Activated CD4-positive, alpha-beta memory T cell treated with anti-CD3 and anti-CD28 coated beads, Interleukin-2, amount 10 ng/mL, durations not matched to agents 7 days and 5 days (primary cell): ENCODE data around the gene POC1A. TPM values are rescaled to one million over a fixed set of nuclear protein-coding genes. Genes with fewer than 3 reads are reported as not detected.
A peak's percentile ranks its signal among the peaks of the same experiment; 100 is the strongest.

ENCODE experiments used
- CTCF ChIA-PET: fragments of 350-600 bp; sonication (Branson Sonifier 250); formaldehyde crosslinking; loops from one replicate; lab custom pipeline; 2021; ENCODE audit warnings: antibody characterized with exemption, inconsistent platforms; lab: Charles Lee
- POLR2A ChIA-PET: fragments of 350-600 bp; sonication (Branson Sonifier 250); formaldehyde crosslinking; loops from one replicate; lab custom pipeline; 2021; ENCODE audit warnings: antibody characterized with exemption; lab: Charles Lee
- DNase-seq: peaks from one replicate; pipeline ENCODE4 v3.0.0-alpha.2; 2020
- H3K27ac Mint-ChIP-seq: one replicate; pipeline ENCODE4 v1.8.0; 2021; ENCODE audit warnings: mild to moderate bottlenecking, mixed read lengths
- H3K27me3 Mint-ChIP-seq: one replicate; pipeline ENCODE4 v1.8.0; 2021; ENCODE audit warnings: mixed read lengths
- H3K36me3 Mint-ChIP-seq: one replicate; pipeline ENCODE4 v1.8.0; 2021; ENCODE audit warnings: low read depth, mixed read lengths
- H3K4me1 Mint-ChIP-seq: one replicate; pipeline ENCODE4 v1.8.0; 2021; ENCODE audit warnings: mixed read lengths
- H3K4me3 Mint-ChIP-seq: one replicate; pipeline ENCODE4 v1.8.0; 2021; ENCODE audit warnings: mild to moderate bottlenecking, mixed read lengths
- H3K9me3 Mint-ChIP-seq: one replicate; pipeline ENCODE4 v1.8.0; 2021; ENCODE audit warnings: mixed read lengths
- total RNA-seq, 2 experiments: library from RNA; stranded (reverse); gene quantifications; one replicate each; pipeline ENCODE4 v1.2.3, GENCODE V29; 2021

Gene POC1A
- total RNA-seq, 2 experiments from 2014 or later, result 24.8 to 25.6 TPM

DNA sequence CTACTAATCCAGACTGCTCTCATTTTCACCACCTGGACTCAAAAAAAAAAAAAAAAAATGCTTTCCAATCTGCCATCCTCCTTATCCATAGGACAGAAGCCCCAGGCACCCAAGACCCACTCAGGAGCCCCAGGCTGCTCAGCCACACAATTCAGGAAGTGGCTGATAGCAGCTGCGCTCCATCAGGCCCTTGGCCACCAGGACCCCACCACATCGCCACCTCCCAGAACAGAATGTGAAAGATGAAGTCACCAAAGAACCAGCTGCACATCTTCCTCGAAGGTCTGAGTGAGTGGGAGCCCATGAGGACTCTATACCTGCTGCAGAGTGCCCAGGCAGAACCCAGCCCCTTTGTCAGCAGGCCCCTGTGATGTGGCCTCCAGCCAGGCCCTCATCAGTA is 19.5 kb downstream of the POC1A start:
- Mint-ChIP-seq H3K4me1 (peaks cover 7% of the 10 kb centered on the region), H3K9me3 (no peaks in the 10 kb centered on the region), H3K36me3 (peaks cover 19% of the 10 kb centered on the region), H3K27me3 (no peaks in the 10 kb centered on the region), H3K4me3 (no peak overlapping the region), H3K27ac (no peak overlapping the region)
- DNase-seq, result no peak
- ChIA-PET POLR2A (interaction anchor here (0.6 to 1.4 kb wide), 3 partner anchors 8 to 119 kb away, joined by 3 read pairs; no protein-coding TSS in a partner anchor), CTCF (interaction anchor here (1.3 kb wide), 1 partner anchor 11 kb away, joined by 3 read pairs; no protein-coding TSS in a partner anchor)

DNA sequence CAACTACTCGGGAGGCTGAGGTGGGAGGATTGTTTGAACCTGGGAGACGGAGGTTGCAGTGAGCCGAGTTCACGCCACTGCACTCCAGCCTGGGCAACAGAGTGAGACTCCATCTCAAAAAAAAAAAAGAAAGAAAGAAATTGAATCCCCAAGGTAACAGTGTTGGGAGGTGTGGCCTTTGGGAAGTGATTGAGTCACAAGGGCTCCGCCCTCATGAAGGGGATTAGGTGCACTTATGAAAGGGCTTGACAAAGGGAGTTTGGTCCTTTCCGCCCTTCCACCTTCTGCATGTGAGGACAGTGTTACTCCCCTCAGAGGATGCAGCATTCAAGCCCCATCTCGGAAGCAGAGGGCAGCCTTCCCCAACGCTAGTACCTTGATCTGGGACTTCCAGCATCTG is 21.3 kb downstream of the POC1A start:
- H3K36me3 Mint-ChIP-seq, result peaks cover 19% of the 10 kb centered on the region
- peaks cover 7% of the 10 kb centered on the region for H3K4me1 Mint-ChIP-seq
- no peak overlapping the region for H3K27ac Mint-ChIP-seq
- POLR2A ChIA-PET, result no interaction called here
- H3K9me3 Mint-ChIP-seq, result no peaks in the 10 kb centered on the region
- H3K27me3 Mint-ChIP-seq, result no peaks in the 10 kb centered on the region
- H3K4me3 Mint-ChIP-seq, result no peak overlapping the region
- no peak for DNase-seq
- CTCF ChIA-PET, result no interaction called here

DNA sequence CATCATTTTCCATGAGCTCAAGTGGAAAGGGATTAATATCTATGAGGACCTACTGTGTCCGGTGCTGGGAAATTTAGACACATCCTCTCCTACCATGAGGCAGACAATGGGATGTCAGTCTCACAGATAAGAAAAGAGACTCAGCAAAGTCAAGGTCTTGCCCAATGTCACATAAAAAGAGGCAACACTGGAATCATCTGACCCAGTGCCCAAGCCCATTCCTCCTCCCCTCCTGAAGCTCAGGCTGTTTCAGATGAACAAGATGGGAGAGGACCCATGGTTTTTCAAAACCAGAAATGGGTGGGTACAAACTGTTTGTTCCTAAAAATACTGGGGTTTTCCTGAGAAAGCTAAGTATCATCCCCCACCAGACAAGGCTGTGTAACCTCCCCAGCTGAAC is 22.2 kb downstream of the POC1A start:
- DNase-seq, result no peak
- Mint-ChIP-seq H3K4me1 (peaks cover 7% of the 10 kb centered on the region), H3K9me3 (no peaks in the 10 kb centered on the region), H3K4me3 (no peak overlapping the region), H3K27ac (no peak overlapping the region), H3K36me3 (peaks cover 19% of the 10 kb centered on the region), H3K27me3 (no peaks in the 10 kb centered on the region)
- CTCF ChIA-PET, result interaction anchor here (0.7 to 1.1 kb wide), 2 partner anchors 8 to 9 kb away, joined by 3 read pairs; no protein-coding TSS in a partner anchor
- POLR2A ChIA-PET, result interaction anchor here (0.8 to 1.2 kb wide), 2 partner anchors 11 to 136 kb away, joined by 3 to 4 read pairs; partner anchors contain the start of gene RPL29

DNA sequence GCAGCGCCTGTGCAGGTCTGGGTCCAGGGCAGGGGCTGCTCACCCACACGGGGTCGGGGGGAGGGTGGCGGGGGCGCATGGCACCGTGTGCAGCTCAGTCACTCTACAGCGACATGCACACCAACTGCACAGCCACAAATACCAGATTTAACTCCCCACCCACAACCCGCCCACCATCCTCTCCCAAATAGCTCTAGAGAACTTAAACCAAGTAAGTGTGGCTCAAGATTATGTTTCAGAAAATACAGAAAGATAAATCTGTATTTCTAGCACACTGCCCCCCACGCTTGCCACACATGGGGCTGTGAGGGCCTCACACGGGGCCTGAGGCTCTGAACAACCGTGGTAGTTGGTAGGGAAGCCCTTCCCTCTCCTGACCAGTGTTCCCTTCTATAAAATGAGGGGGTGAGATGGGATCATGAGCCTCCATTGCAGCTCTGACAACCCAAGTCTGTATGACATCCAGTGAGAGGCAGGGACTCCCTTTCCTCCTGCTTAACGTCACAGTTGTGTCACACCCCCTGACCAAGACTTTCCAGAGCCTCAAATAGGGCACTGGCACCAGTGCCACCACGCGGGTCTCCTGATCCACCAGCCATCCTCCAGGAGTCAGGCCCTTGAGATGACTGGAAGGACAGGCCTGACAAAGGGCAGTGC is 23.1 kb downstream of the POC1A start:
- H3K27ac Mint-ChIP-seq, result no peak overlapping the region
- POLR2A ChIA-PET, result interaction anchor here (1.2 kb wide), 1 partner anchor 12 kb away, joined by 3 read pairs; no protein-coding TSS in a partner anchor

DNA sequence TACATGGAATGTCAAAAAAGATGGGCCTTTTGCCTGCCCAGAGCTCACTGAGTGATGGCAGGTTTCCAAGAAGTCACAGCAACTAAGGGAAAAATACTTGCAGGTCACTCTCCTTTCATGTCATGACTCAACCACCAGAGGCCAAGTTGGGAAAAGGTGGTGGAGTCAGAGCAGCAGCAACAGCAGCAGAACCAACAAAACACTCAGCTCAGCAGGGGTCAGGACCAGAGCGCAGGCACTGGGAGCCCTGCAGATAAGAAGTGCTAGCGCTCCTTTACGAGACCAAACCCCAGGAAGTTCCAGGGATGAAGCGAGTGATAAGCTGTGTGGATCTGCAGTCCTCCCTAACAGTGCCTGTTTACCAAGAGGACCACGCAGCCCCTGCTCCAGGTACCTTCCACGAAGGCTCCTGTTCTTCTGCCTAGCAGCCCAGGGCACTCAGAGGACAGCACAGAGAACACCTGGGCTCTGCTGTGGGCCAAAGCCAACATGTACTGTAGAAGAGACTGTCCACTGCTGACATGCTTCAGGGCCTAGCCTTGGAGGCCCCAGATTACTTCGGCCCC is 26.0 kb downstream of the POC1A start:
- Mint-ChIP-seq H3K36me3 (peaks cover 14% of the 10 kb centered on the region), H3K4me3 (no peak overlapping the region), H3K27ac (no peak overlapping the region), H3K9me3 (no peaks in the 10 kb centered on the region), H3K27me3 (no peaks in the 10 kb centered on the region), H3K4me1 (peaks cover 4% of the 10 kb centered on the region)
- CTCF ChIA-PET, result interaction anchor here (0.8 to 1.1 kb wide), 2 partner anchors 15 to 47 kb away, joined by 4 read pairs; no protein-coding TSS in a partner anchor
- POLR2A ChIA-PET, result no interaction called here
- DNase-seq, result no peak

More for the DNA sequence above, 23.1 kb downstream of the POC1A start:
- Mint-ChIP-seq H3K36me3 (peaks cover 12% of the 10 kb centered on the region), H3K4me3 (no peak overlapping the region), H3K9me3 (no peaks in the 10 kb centered on the region), H3K27me3 (no peaks in the 10 kb centered on the region), H3K4me1 (peaks cover 7% of the 10 kb centered on the region)
- DNase-seq, result no peak
- CTCF ChIA-PET, result interaction anchor here (0.7 kb wide), 1 partner anchor 8 kb away, joined by 3 read pairs; no protein-coding TSS in a partner anchor

DNA sequence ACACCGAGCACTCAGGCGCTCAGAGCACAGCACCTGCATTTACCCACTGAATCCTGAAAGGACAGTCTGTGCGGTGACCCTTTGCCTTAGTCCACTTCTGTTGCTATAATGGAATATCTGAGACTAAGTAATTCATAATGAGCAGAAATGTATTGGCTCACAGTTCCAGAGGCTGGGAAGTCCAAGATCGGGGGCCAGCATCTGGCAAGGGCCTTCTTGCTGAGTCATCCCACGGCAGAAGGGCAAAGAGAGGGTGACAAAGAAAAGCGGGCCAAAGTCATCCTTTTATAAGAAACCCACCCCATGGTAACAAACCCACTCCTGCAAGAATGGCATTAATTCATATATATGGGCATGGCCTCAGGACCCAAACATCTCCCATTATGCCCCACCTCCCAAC is 27.7 kb downstream of the POC1A start:
- peaks cover 26% of the 10 kb centered on the region for H3K36me3 Mint-ChIP-seq
- DNase-seq, result no peak
- no peak overlapping the region for H3K4me3 Mint-ChIP-seq
- ChIA-PET CTCF (no interaction called here), POLR2A (no interaction called here)
- H3K4me1 Mint-ChIP-seq, result peaks cover 8% of the 10 kb centered on the region
- H3K27ac Mint-ChIP-seq, result no peak overlapping the region
- no peaks in the 10 kb centered on the region for H3K9me3 Mint-ChIP-seq
- no peaks in the 10 kb centered on the region for H3K27me3 Mint-ChIP-seq

DNA sequence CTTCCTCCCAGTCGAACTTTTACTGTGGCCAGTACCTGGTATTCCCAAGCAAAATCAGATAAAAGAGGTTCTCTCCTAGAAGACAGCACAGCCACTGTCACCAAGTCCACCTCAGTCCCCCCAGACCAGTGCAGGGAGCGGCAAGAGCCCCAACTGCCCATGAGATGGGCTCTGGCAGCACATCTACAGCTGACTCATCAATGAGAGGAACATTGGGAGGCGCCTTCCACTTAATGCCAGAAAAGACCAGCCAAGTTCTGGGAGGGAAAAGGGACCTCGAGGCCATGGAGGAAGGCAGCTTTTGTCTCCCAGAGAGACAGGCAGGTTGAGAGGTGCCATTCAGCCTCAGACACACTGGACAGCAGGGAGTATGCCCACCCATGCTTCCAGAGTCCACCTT is 28.2 kb downstream of the POC1A start:
- no peak for DNase-seq
- CTCF ChIA-PET, result no interaction called here
- Mint-ChIP-seq H3K27ac (no peak overlapping the region), H3K4me3 (no peak overlapping the region), H3K27me3 (no peaks in the 10 kb centered on the region), H3K4me1 (peaks cover 12% of the 10 kb centered on the region), H3K36me3 (peaks cover 26% of the 10 kb centered on the region), H3K9me3 (no peaks in the 10 kb centered on the region)
- POLR2A ChIA-PET, result no interaction called here

DNA sequence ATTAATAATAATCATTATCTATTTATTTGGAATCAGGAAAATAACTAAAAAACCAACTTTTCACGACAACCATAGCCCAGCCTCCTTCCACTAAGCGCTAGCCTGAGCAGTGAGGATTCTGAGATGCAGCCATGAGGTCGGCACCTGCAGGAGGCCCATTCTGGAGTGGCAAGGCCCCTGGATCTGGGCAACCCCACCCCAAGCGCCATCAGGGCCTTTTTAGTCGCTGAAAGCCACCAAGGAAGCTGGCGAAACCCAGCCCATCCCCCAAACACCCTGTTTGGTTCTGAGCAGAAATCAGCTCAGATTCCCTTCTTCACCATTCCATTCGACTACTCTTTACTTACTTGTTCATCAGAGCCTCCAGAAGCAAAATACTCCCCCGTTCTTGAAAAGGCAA is 29.5 kb downstream of the POC1A start:
- Mint-ChIP-seq H3K36me3 (peaks cover 24% of the 10 kb centered on the region), H3K27ac (no peak overlapping the region), H3K27me3 (no peaks in the 10 kb centered on the region), H3K4me1 (peaks cover 15% of the 10 kb centered on the region), H3K4me3 (no peak overlapping the region), H3K9me3 (no peaks in the 10 kb centered on the region)
- POLR2A ChIA-PET, result no interaction called here
- CTCF ChIA-PET, result interaction anchor here (3.0 to 6.3 kb wide), 2 partner anchors 71 to 122 kb away, joined by 14 to 54 read pairs; no protein-coding TSS in a partner anchor
- no peak for DNase-seq

DNA sequence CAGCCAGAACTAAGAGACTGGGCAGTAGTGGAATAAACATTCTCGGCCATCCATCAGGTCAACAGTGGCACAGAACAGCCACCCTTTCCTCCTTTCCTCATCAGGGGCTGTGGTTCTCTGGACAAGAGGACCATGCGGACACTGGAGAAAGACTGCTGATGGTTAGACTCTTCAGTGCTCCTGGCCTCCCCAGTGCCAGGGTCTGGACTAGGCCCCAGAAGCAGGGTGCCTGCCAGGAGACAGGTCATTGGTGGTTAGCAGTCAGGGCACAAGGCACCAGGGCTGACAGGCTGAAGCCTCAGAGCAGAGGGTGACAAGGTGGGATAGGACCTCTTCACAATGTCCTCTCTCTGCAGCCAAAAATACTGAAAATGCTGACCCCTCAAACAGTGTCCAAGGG is 30.1 kb downstream of the POC1A start:
- Mint-ChIP-seq H3K36me3 (peaks cover 28% of the 10 kb centered on the region), H3K27me3 (no peaks in the 10 kb centered on the region), H3K27ac (no peak overlapping the region), H3K9me3 (no peaks in the 10 kb centered on the region), H3K4me3 (no peak overlapping the region), H3K4me1 (peaks cover 15% of the 10 kb centered on the region)
- CTCF ChIA-PET, result interaction anchor here (1.5 to 6.3 kb wide), 5 partner anchors 68 to 182 kb away, joined by 5 to 54 read pairs (median 9); partner anchors contain the start of genes DUSP7, PARP3 and RPL29
- POLR2A ChIA-PET, result interaction anchor here (1.2 kb wide), 1 partner anchor 10 kb away, joined by 3 read pairs; no protein-coding TSS in a partner anchor
- DNase-seq, result no peak

DNA sequence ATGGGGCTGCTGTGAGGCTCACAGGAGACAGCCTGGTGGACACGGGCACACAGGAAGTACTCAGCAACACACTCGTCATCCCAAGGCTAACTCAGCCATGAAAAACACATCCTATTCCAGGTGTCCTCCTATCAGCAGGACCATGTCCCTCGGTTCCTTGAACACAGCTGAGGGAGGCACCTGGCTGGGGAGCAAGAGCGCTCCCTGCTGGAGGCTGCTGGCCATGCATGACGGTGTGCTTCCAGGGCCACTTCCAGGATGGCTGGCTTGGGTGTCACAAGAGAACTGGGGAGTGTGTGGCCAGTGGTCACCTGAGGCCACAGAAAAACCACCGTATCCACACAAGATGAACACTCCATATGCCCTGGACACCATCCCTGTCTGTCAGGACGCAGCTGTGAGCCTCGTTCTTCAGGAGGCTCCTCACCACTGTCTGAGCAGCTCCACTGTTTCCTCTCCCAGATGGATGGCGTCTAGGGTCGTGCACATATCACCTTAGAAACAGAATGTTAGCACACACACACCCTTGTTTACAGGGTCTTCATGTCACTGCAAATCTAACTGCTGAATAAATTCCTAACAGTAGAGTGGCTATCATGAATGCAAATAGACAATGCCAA is 31.0 kb downstream of the POC1A start:
- peak; percentile 78 for DNase-seq
- ChIA-PET CTCF (interaction anchor here (0.6 to 6.3 kb wide), 15 partner anchors 8 to 181 kb away, joined by 3 to 54 read pairs (median 4); partner anchors contain the start of genes DUSP7, PARP3, POC1A and RPL29), POLR2A (interaction anchor here (1.2 to 1.7 kb wide), 2 partner anchors 11 to 122 kb away, joined by 3 to 7 read pairs; no protein-coding TSS in a partner anchor)
- no peak overlapping the region for H3K4me3 Mint-ChIP-seq
- H3K36me3 Mint-ChIP-seq, result peaks cover 29% of the 10 kb centered on the region
- peaks cover 15% of the 10 kb centered on the region for H3K4me1 Mint-ChIP-seq
- H3K9me3 Mint-ChIP-seq, result no peaks in the 10 kb centered on the region
- no peak overlapping the region for H3K27ac Mint-ChIP-seq
- H3K27me3 Mint-ChIP-seq, result no peaks in the 10 kb centered on the region

DNA sequence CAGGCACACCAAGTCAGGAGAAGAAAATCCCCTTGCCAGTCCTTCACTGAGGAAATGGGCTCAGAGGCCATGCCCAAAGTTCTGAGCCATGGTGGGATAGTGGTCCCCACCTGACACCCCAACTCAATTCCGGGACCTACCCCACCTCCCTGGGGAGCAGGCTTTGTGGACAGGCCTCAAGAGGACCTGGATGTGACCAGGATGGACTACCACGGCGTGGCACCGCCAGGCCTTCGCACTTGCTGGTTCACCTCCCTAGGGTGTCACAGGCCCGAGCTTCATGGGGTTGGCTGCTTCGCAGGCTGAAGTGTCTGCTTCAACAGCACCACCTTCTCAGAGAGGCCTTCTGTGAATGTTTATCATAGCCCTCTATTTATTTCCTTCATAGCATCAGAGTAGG is 31.7 kb downstream of the POC1A start:
- no peaks in the 10 kb centered on the region for H3K9me3 Mint-ChIP-seq
- no peak for DNase-seq
- no peak overlapping the region for H3K27ac Mint-ChIP-seq
- ChIA-PET POLR2A (interaction anchor here (1.7 kb wide), 1 partner anchor 121 kb away, joined by 7 read pairs; no protein-coding TSS in a partner anchor), CTCF (interaction anchor here (0.9 to 6.3 kb wide), 12 partner anchors 9 to 180 kb away, joined by 3 to 54 read pairs (median 6); partner anchors contain the start of genes DUSP7, PARP3, POC1A and RPL29)
- H3K4me3 Mint-ChIP-seq, result no peak overlapping the region
- peaks cover 15% of the 10 kb centered on the region for H3K4me1 Mint-ChIP-seq
- H3K27me3 Mint-ChIP-seq, result no peaks in the 10 kb centered on the region
- H3K36me3 Mint-ChIP-seq, result peaks cover 29% of the 10 kb centered on the region

DNA sequence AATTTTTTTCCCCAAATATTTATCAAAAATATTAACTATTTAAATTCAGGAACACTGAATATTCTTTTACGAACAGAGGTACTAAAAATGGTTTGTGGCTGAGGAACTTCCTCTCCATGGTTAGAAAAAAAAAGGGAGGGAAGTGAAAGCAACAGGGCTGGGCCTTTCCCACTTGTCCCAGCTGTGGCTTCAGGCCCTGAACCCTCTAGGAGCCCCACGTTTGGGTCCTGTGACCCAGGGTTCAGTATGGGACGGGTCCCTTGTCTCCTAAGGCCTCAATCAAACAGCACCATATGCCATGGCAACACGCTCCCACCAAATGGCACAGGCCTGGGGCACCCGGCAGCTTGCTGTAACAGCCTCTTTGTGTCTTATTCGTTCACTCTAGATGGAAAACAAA is 32.4 kb downstream of the POC1A start:
- no peaks in the 10 kb centered on the region for H3K9me3 Mint-ChIP-seq
- no peak overlapping the region for H3K4me3 Mint-ChIP-seq
- H3K27me3 Mint-ChIP-seq, result no peaks in the 10 kb centered on the region
- CTCF ChIA-PET, result interaction anchor here (0.9 to 6.3 kb wide), 7 partner anchors 21 to 179 kb away, joined by 3 to 54 read pairs (median 9); partner anchors contain the start of gene PARP3
- no peak overlapping the region for H3K27ac Mint-ChIP-seq
- H3K4me1 Mint-ChIP-seq, result peaks cover 15% of the 10 kb centered on the region
- POLR2A ChIA-PET, result interaction anchor here (1.7 kb wide), 2 partner anchors 69 to 120 kb away, joined by 6 to 7 read pairs; no protein-coding TSS in a partner anchor
- no peak for DNase-seq
- peaks cover 29% of the 10 kb centered on the region for H3K36me3 Mint-ChIP-seq
